ENCODE results near the gene PSMA2. TPM values are rescaled to one million over a fixed set of nuclear protein-coding genes. Genes with fewer than 3 reads are reported as not detected.

The PSMA2 gene
- 56.5 and 82.6 TPM in 2 replicates for total RNA-seq

DNA sequence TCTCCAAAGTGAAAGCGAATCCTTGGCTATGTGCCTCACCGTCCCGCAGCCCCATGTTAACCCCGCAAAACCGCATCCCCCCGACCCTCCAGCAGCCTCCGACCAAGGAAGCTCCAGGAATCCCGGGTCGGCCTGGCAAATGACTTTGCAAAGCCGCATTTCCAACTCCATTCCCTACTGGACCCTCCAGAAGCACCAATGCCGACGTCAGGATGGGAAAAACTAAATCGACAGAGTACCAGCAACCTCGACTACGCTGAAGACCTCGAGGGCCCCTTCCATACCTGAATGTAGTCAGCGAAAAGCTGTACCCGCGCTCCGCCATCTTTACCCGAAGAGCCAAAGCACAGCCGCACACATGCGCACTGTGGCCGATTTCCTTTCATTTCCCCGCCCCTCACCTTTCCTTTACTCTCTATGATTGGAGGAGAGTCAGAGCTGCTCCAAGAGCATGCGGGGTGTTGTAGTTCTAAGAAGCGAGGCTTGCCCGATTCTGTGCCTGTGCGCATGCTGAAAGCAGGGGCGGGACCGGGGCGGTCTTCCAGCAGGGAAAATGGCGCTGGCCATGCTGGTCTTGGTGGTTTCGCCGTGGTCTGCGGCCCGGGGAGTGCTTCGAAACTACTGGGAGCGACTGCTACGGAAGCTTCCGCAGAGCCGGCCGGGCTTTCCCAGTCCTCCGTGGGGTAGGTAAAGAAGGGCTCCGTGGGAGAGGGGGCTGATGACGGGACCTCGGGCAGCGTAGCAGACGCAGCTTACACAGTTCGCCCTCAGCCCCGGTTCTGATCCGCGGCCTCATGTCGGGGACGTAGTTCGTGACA, at the start of gene PSMA2, which contains the start of gene MRPL32:
TSS of gene PSMA2 (minus strand) at position 341 of the 818 bp plus-strand sequence. CDS start at position 325, 16 bp downstream.
TSS of gene MRPL32 (plus strand) at position 543 of the 818 bp plus-strand sequence. CDS start at position 554, 11 bp downstream.

DNA sequence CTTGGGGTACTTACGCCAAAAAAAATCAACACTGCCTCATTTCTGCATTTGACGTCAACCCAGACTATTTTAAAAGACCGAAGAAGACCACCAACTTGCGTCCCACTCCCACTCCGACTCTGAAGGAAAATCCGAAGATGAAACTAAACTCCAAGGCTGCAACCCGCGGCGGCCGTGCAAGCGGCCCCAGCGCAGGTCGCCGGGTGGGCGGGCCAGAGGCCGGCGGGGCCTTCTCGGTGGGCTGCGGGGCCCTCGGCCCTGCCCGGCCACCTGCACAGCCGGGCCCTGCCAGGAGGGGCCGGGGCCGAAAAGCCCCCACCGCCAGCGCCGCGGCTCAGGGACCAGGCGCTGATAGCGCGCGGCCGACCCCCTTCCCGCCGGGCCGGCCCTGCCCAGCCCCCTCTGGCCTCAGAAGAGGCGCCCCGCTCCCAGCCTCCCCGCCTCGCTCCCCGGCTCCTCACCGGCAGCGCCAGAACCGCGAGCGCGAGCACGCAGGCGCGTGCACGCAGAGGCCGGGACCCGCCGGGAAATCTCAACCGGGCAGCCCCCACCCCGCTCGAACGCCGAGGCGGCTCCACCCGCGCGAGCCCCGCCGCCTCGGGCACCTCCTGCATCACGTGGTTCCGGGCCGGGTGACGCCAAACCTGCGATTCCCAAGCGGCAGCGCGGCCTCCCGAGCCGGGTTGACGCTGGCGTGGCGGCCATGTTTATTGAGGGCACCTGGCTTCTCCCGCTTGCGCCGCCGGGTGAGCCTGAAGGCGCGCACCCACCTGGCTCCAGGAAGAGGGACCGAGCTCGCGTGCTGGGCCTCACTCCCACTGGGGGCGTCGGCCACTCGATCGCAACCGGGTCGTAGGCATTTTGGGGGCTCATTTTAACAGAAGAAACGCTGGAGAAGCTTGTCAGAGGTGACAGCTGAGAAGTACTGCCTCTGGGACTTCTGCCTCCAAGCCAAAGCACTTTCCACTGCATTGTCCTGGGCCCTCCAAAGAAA, 20.2 kb downstream of the PSMA2 start, which contains the start of gene C7orf25:
TSS of gene C7orf25 (minus strand) at position 617 of the 994 bp plus-strand sequence. CDS start 1,170 bp downstream, outside the sequence.

Other genes starting within 250 kb of the PSMA2 start
- gene C7orf25, start 20.1 kb downstream of the PSMA2 start, total RNA-seq = 6.1 and 6.9 TPM in 2 replicates
- gene MRPL32, start 202 bp upstream of the PSMA2 start, total RNA-seq = 40.3 and 43.1 TPM in 2 replicates
- 3.7 and 5.9 TPM in 2 replicates for gene HECW1, start 180.5 kb upstream of the PSMA2 start, total RNA-seq

Measured in placental pericyte (primary cell).